Naive thymus-derived CD8-positive, alpha-beta T cell (primary cell): ENCODE results near the gene HECTD4. TPM values are rescaled to one million over a fixed set of nuclear protein-coding genes. Genes with fewer than 3 reads are reported as not detected.
"Not testable (repeated sequence)": the region's sequence is repeated elsewhere in the genome, so short reads cannot be mapped to it uniquely, and the experiment has no call there.

Source experiments
- ATAC-seq, 2 donors: fragments of 150-1000 bp; cut with Tn5 transposase in 1 of 2; sonication (Bioruptor Pico), chemical (Tn5 transposase) in 1 of 2; 1 replicate in 1 of 2; 2 replicates in 1 of 2; pipeline ENCODE4 v1.10.0; 2021; ENCODE audit warnings: mild to moderate bottlenecking in 2 of 2, moderate library complexity in 2 of 2
- POLR2A ChIA-PET: fragments of 350-600 bp; sonication (Branson Sonifier 250); formaldehyde crosslinking; loops from one replicate; lab custom pipeline; 2021; ENCODE audit warnings: antibody characterized with exemption; lab: Charles Lee
- DNase-seq, 10 donors: peaks; one replicate each; pipeline versions ENCODE4 v3.0.0 to v3.0.0-alpha.2; 2020 to 2022
- H3K27ac Mint-ChIP-seq, 10 donors: one replicate each; pipeline ENCODE4 v1.8.0; 2020 to 2022; ENCODE audit warnings: mild to moderate bottlenecking in 10 of 10, mixed read lengths in 10 of 10, moderate library complexity in 4 of 10, inconsistent platforms in 1 of 10
- H3K27me3 Mint-ChIP-seq, 5 donors: one replicate each; pipeline ENCODE4 v1.8.0; 2021 to 2022; ENCODE audit warnings: mixed read lengths in 5 of 5
- H3K36me3 Mint-ChIP-seq, 3 donors: one replicate each; pipeline ENCODE4 v1.8.0; 2020 to 2022; ENCODE audit warnings: mixed read lengths in 3 of 3, mild to moderate bottlenecking in 2 of 3, inconsistent platforms in 1 of 3
- H3K4me1 Mint-ChIP-seq, 4 donors: one replicate each; pipeline ENCODE4 v1.8.0; 2021 to 2022; ENCODE audit warnings: mixed read lengths in 4 of 4
- H3K4me3 Mint-ChIP-seq, 10 donors: one replicate each; pipeline ENCODE4 v1.8.0; 2020 to 2022; ENCODE audit warnings: mild to moderate bottlenecking in 10 of 10, mixed read lengths in 10 of 10, moderate library complexity in 6 of 10, inconsistent platforms in 1 of 10
- H3K9me3 Mint-ChIP-seq, 9 donors: one replicate each; pipeline ENCODE4 v1.8.0; 2020 to 2022; ENCODE audit warnings: mixed read lengths in 9 of 9, mild to moderate bottlenecking in 3 of 9, inconsistent platforms in 1 of 9, moderate library complexity in 1 of 9
- polyA plus RNA-seq, 3 donors: library from polyadenylated mRNA; unstranded; fragments of 300-500 nt; fragmentation: Illumina TruSeq; gene quantifications; one replicate each; pipeline ENCODE4 v1.2.3, GENCODE V29; 2021
- total RNA-seq, 8 experiments: library from RNA in 2 of 8; stranded (reverse) in 2 of 8; gene quantifications; one replicate each; pipeline ENCODE4 v1.2.3 and lab custom pipeline; 2021 to 2026

Gene HECTD4
- total and polyA plus RNA-seq, 5 experiments from 2014 or later = 1.8 to 60.1 (median 4.5) TPM

GRCh38 chr12:112239020-112239419 lies 143.2 kb downstream of the HECTD4 start:
- H3K27me3 Mint-ChIP-seq = no peaks in the 10 kb centered on the region
- POLR2A ChIA-PET = interaction anchor here (0.6 kb wide), 1 partner anchor 750 kb away, joined by 3 read pairs; no protein-coding TSS in a partner anchor

DNA sequence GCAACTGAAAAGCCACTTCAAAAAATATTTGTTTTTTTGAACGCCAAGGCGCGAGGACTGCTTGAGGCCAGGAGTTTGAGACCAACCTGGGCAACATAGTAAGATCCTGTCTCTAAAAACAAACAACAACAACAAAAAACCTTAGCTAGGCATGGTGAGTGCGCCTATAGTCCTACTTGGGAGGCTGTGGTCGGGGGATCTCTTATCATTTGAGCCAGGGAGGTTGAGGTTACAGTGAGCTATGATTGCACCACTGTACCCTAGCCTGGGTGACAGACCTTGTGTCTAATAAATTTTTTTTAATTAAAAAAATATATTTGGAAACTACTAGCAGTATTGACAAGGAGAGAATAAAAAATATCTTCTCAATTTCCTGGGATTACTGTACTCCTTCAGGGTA lies 143.8 kb downstream of the HECTD4 start:
- H3K27me3 Mint-ChIP-seq = no peaks in the 10 kb centered on the region
- H3K4me3 Mint-ChIP-seq = no peak overlapping the region
- DNase-seq (no peak), ATAC-seq (no peak)
- POLR2A ChIA-PET = interaction anchor here (0.6 kb wide), 1 partner anchor 750 kb away, joined by 3 read pairs; no protein-coding TSS in a partner anchor
- H3K36me3 Mint-ChIP-seq = peaks cover 0 to 92% (median 35%) of the 10 kb centered on the region in 3 donors
- H3K4me1 Mint-ChIP-seq = peaks cover 0 to 2% (median 0%) of the 10 kb centered on the region in 4 donors
- H3K27ac Mint-ChIP-seq = peak overlapping the region in 1 of 10 donors; percentile 18
- H3K9me3 Mint-ChIP-seq = no peaks in the 10 kb centered on the region

More at GRCh38 chr12:112239020-112239419, 143.2 kb downstream of the HECTD4 start:
- H3K4me3 Mint-ChIP-seq = no peak overlapping the region
- H3K9me3 Mint-ChIP-seq = no peaks in the 10 kb centered on the region
- peaks cover 0 to 92% (median 39%) of the 10 kb centered on the region in 3 donors for H3K36me3 Mint-ChIP-seq
- H3K4me1 Mint-ChIP-seq = peaks cover 0 to 2% (median 0%) of the 10 kb centered on the region in 4 donors
- peak overlapping the region in 1 of 10 donors; percentile 67 for H3K27ac Mint-ChIP-seq
- no peak for ATAC-seq
- DNase-seq = no peak

DNA sequence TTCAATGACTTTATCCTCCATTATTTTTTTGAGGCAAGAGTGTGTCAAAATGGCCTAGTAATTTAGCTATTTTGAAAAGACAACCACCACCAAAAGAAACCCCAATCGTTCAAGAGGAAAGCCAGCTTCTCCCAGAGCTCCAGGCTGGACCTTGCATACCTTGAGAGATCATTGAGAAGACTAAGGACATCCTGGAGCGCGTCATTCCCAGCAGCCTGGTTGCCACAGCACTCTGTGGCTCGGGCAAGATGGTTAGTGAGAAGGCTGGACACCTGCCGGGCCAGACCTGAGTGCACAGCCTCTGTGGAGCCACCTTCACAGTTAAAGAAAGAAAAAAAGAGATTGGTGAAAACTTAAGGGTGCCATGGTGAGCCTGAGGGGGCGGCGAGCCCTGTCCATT lies 145.4 kb downstream of the HECTD4 start:
- peaks cover 0 to 2% (median 0%) of the 10 kb centered on the region in 4 donors for H3K4me1 Mint-ChIP-seq
- DNase-seq (no peak), ATAC-seq (no peak)
- no peaks in the 10 kb centered on the region for H3K27me3 Mint-ChIP-seq
- peaks cover 0 to 90% (median 31%) of the 10 kb centered on the region in 3 donors for H3K36me3 Mint-ChIP-seq
- POLR2A ChIA-PET = interaction anchor here (1.1 kb wide), 1 partner anchor 11 kb away, joined by 3 read pairs; no protein-coding TSS in a partner anchor
- no peaks in the 10 kb centered on the region for H3K9me3 Mint-ChIP-seq
- H3K27ac Mint-ChIP-seq = peak overlapping the region in 1 of 10 donors; percentile 8
- no peak overlapping the region for H3K4me3 Mint-ChIP-seq

GRCh38 chr12:112236386-112236785 lies 145.8 kb downstream of the HECTD4 start:
- H3K4me1 Mint-ChIP-seq = peaks cover 0 to 2% (median 0%) of the 10 kb centered on the region in 4 donors
- peaks cover 0 to 90% (median 28%) of the 10 kb centered on the region in 3 donors for H3K36me3 Mint-ChIP-seq
- H3K27me3 Mint-ChIP-seq = no peaks in the 10 kb centered on the region
- DNase-seq = no peak
- H3K4me3 Mint-ChIP-seq = no peak overlapping the region
- ATAC-seq = no peak
- POLR2A ChIA-PET = interaction anchor here (1.1 kb wide), 1 partner anchor 10 kb away, joined by 3 read pairs; no protein-coding TSS in a partner anchor
- H3K9me3 Mint-ChIP-seq = no peaks in the 10 kb centered on the region
- H3K27ac Mint-ChIP-seq = peak overlapping the region in 1 of 10 donors; percentile 8

- ATAC-seq (no peak), DNase-seq (no peak)
- H3K4me1 Mint-ChIP-seq = no peaks in the 10 kb centered on the region
- H3K9me3 Mint-ChIP-seq = no peaks in the 10 kb centered on the region
- peaks cover 0 to 93% (median 33%) of the 10 kb centered on the region in 3 donors for H3K36me3 Mint-ChIP-seq
- H3K27me3 Mint-ChIP-seq = no peaks in the 10 kb centered on the region
- H3K27ac Mint-ChIP-seq = peak overlapping the region in 3 of 10 donors; percentile 12 to 51 (median 16)
- H3K4me3 Mint-ChIP-seq = no peak overlapping the region
- POLR2A ChIA-PET = no interaction called here
These were observed 147.9 kb downstream of the HECTD4 start for GRCh38 chr12:112234303-112234702.

DNA sequence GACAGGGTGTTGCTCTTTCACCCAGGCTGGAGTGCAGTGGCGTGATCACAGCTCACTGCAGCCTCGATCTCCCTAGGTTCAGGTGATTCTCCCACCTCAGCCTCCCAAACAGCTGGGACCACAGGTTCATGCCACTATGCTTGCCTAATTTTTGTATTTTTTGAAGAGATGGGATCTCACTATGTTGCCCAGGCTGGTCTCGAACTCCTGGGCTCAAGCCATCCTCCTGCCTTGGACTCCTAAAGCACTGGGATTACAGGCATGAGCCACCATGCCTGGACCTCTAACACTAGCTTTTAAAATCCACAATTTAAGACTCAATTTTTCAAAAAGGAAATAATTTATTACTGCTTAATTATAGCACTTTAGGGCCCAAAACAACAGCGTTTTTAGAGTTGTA lies 149.0 kb downstream of the HECTD4 start:
- POLR2A ChIA-PET = no interaction called here
- Mint-ChIP-seq H3K9me3 (no peaks in the 10 kb centered on the region), H3K4me3 (no peak overlapping the region), H3K4me1 (no peaks in the 10 kb centered on the region), H3K27me3 (no peaks in the 10 kb centered on the region), H3K27ac (peak overlapping the region in 1 of 10 donors; percentile 59), H3K36me3 (peaks cover 0 to 92% (median 30%) of the 10 kb centered on the region in 3 donors)
- DNase-seq (no peak), ATAC-seq (no peak)

DNA sequence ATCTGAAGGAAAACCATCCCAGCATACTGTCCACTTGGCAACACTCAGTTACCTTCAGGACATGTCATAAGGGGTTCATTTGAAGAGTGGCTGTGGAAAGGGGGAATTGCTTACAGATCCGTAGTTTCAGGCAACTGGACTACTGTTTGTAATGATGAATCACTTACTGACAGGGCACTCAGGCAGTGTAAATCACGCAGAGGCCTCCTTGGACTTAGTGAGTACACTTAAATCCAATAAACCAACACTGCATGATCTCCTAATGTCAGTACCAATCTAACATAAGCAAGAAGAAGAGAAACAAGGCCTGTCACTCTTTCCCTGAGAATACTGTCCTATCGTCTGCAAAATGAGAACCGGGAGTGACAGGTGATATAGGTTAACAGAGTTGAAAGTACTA lies 152.1 kb downstream of the HECTD4 start:
- Mint-ChIP-seq H3K36me3 (peaks cover 0 to 88% (median 22%) of the 10 kb centered on the region in 3 donors), H3K27ac (peak overlapping the region in 1 of 10 donors; percentile 41), H3K4me3 (no peak overlapping the region), H3K9me3 (no peaks in the 10 kb centered on the region), H3K27me3 (no peaks in the 10 kb centered on the region), H3K4me1 (no peaks in the 10 kb centered on the region)
- DNase-seq (no peak), ATAC-seq (no peak)
- POLR2A ChIA-PET = no interaction called here

DNA sequence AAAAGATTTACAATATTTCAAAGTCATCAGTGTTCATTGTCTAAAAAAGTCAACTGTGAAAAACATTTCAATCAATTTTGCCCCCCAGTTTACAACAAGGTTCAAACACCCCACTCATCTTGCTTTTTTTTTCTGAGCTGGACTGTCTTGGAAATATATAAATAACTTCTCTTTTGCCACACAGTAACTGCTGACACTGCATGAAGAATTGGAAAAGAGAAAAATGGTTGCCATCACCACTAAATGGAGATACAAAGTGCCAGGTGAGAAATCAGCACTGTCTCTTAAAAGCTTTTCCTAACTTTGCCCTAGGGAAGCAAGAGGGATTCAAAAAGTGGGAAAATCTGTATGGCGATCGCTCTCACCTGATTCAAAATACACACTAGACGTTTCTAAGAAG lies 155.5 kb downstream of the HECTD4 start:
- POLR2A ChIA-PET = no interaction called here
- Mint-ChIP-seq H3K36me3 (peaks cover 0 to 77% (median 18%) of the 10 kb centered on the region in 3 donors), H3K27me3 (no peaks in the 10 kb centered on the region), H3K4me3 (no peak overlapping the region), H3K9me3 (no peaks in the 10 kb centered on the region), H3K4me1 (no peaks in the 10 kb centered on the region), H3K27ac (no peak overlapping the region)
- ATAC-seq = no peak
- DNase-seq = no peak

GRCh38 chr12:112220628-112221027 lies 161.6 kb downstream of the HECTD4 start:
- H3K4me3 Mint-ChIP-seq, POLR2A ChIA-PET, H3K4me1 Mint-ChIP-seq, H3K27ac Mint-ChIP-seq, ATAC-seq, H3K9me3 Mint-ChIP-seq, DNase-seq, H3K27me3 Mint-ChIP-seq: not testable (repeated sequence)
- peaks cover 4 to 55% (median 13%) of the 10 kb centered on the region in 3 donors for H3K36me3 Mint-ChIP-seq

GRCh38 chr12:112219195-112219594 lies 163.0 kb downstream of the HECTD4 start:
- POLR2A ChIA-PET = no interaction called here
- ATAC-seq (no peak), DNase-seq (no peak)
- Mint-ChIP-seq H3K9me3 (no peaks in the 10 kb centered on the region), H3K27me3 (no peaks in the 10 kb centered on the region), H3K27ac (no peak overlapping the region), H3K4me3 (no peak overlapping the region), H3K4me1 (peaks cover 0 to 3% (median 0%) of the 10 kb centered on the region in 4 donors), H3K36me3 (peaks cover 4 to 57% (median 19%) of the 10 kb centered on the region in 3 donors)

DNA sequence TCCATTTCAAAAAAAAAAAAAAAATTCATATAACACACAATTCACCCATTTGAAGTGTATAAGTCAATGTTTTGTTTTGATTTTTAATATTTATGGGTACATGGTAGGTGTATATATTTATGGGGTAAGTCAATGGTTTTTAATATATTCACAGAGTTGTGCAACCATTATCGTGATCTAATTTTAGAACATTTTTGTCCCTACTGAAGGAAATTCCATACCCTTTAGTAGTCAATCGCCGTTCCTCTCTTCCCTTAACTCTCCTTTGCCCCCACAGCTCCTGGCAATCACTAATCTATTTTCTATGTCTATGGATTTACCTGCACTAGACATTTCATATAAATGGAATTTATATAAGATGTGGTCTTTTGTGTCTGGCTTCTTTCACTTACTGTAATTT lies 164.1 kb downstream of the HECTD4 start:
- H3K36me3 Mint-ChIP-seq = peaks cover 4 to 54% (median 20%) of the 10 kb centered on the region in 3 donors
- no peaks in the 10 kb centered on the region for H3K9me3 Mint-ChIP-seq
- no peaks in the 10 kb centered on the region for H3K27me3 Mint-ChIP-seq
- POLR2A ChIA-PET = no interaction called here
- ATAC-seq = no peak
- no peak for DNase-seq
- peak overlapping the region in 1 of 10 donors; percentile 15 for H3K27ac Mint-ChIP-seq
- no peak overlapping the region for H3K4me3 Mint-ChIP-seq
- H3K4me1 Mint-ChIP-seq = peaks cover 0 to 3% (median 0%) of the 10 kb centered on the region in 4 donors

GRCh38 chr12:112217647-112218046 lies 164.6 kb downstream of the HECTD4 start:
- Mint-ChIP-seq H3K36me3 (peaks cover 4 to 50% (median 16%) of the 10 kb centered on the region in 3 donors), H3K27me3 (no peaks in the 10 kb centered on the region), H3K4me3 (no peak overlapping the region), H3K4me1 (peaks cover 0 to 3% (median 0%) of the 10 kb centered on the region in 4 donors), H3K27ac (peak overlapping the region in 1 of 10 donors; percentile 71), H3K9me3 (no peaks in the 10 kb centered on the region)
- no peak for ATAC-seq
- no peak for DNase-seq
- POLR2A ChIA-PET = no interaction called here

DNA sequence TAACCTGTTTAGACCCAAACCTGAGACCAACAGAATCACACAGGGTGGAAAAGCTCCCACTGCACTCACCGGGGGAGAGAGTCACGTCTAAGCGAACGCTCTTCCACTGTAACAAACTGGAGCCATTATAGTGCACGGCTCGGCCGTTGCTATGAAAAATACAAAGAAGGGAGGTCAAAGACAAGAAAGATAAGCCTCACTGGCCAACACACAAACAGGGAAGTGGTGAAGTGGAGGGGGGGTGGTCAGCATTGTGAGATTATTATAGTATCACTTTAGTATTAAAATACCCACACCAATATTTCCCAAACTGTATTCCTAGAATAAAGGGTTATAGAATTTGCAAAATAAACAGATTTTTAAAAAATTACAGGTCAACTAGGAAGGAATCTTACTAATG lies 166.0 kb downstream of the HECTD4 start:
- Mint-ChIP-seq H3K36me3 (peaks cover 9 to 60% (median 24%) of the 10 kb centered on the region in 3 donors), H3K27ac (peak overlapping the region in 1 of 10 donors; percentile 36), H3K4me3 (no peak overlapping the region), H3K27me3 (no peaks in the 10 kb centered on the region), H3K4me1 (peaks cover 0 to 3% (median under 1%) of the 10 kb centered on the region in 4 donors), H3K9me3 (no peaks in the 10 kb centered on the region)
- ATAC-seq = no peak
- no peak for DNase-seq
- POLR2A ChIA-PET = no interaction called here
